Transverse colon (tissue), 4 donors: ENCODE measurements around the gene PML. TPM values are rescaled to one million over a fixed set of nuclear protein-coding genes. Genes with fewer than 3 reads are reported as not detected.
"Not testable (repeated sequence)": the region's sequence is repeated elsewhere in the genome, so short reads cannot be mapped to it uniquely, and the experiment has no call there.

Source experiments
- DNase-seq: peaks from one replicate; pipeline ENCODE4 v3.0.0-alpha.2; 2019
- H3K27ac ChIP-seq, 4 donors: fragments of 200-600 bp; sonication (generic); 2 replicates each; pipeline ENCODE4 v1.5.1; 2016 to 2018; ENCODE audit warnings: inconsistent platforms in 4 of 4
- H3K27me3 ChIP-seq: fragments of 200-600 bp; sonication (generic); 2 replicates; pipeline ENCODE4 v1.5.1; 2017; ENCODE audit warnings: inconsistent platforms
- H3K36me3 ChIP-seq, 4 donors: fragments of 200-600 bp; sonication (generic); 2 replicates each; pipeline ENCODE4 v1.5.1; 2017 to 2019; ENCODE audit warnings: inconsistent platforms in 4 of 4
- H3K4me1 ChIP-seq, 4 donors: fragments of 200-600 bp; sonication (generic); 2 replicates each; pipeline ENCODE4 v1.5.1; 2017 to 2020; ENCODE audit warnings: inconsistent platforms in 4 of 4
- H3K4me3 ChIP-seq, 4 donors: fragments of 200-600 bp; sonication (generic); 1 replicate in 1 of 4; 2 replicates in 3 of 4; pipeline versions ENCODE4 v1.5.1 to v1.6.1; 2017 to 2019; ENCODE audit warnings: inconsistent platforms in 4 of 4
- H3K9me3 ChIP-seq, 2 donors: fragments of 200-600 bp; sonication (generic); 2 replicates each; pipeline ENCODE4 v1.5.1; 2017 to 2019; ENCODE audit warnings: inconsistent platforms in 2 of 2
- WGBS, 2 donors: methylation state at CpG; one replicate each; pipeline ENCODE4 v1.1.5; 2018; ENCODE audit warnings: low coverage in 1 of 2; 5-methylcytosine and 5-hydroxymethylcytosine counted together
- in situ Hi-C, 4 donors: fragments of 200-750 bp; cut with MboI; loops; one replicate each; pipeline versions ENCODE4 v1.15.0 to v1.15.1; 2017; ENCODE audit warnings: low sequenced_read_pairs in 3 of 4, low pct_ligation_motif_present in 1 of 4, low pct_unique_long_range_greater_than_20kb in 1 of 4
- intact Hi-C: fragments of 100-400 bp; cut with DNase I; formaldehyde crosslinking; loops from one replicate; pipeline ENCODE4 v1.15.1; 2023; ENCODE audit warnings: low total_unique reads
- small RNA-seq, 4 donors: library from RNA; depleted of rRNA; stranded (forward); fragments of <200 nt; gene quantifications; one replicate each; pipeline ENCODE3, GENCODE V24; 2016
- total RNA-seq, 4 donors: library from RNA; depleted of rRNA; stranded (reverse); fragments of >200 nt; gene quantifications; one replicate each; pipeline ENCODE4 v1.1.0, GENCODE V29; 2016

The PML gene
- total RNA-seq, 4 donors from 2014 or later: 35.1 to 128 (median 70.0) TPM

DNA sequence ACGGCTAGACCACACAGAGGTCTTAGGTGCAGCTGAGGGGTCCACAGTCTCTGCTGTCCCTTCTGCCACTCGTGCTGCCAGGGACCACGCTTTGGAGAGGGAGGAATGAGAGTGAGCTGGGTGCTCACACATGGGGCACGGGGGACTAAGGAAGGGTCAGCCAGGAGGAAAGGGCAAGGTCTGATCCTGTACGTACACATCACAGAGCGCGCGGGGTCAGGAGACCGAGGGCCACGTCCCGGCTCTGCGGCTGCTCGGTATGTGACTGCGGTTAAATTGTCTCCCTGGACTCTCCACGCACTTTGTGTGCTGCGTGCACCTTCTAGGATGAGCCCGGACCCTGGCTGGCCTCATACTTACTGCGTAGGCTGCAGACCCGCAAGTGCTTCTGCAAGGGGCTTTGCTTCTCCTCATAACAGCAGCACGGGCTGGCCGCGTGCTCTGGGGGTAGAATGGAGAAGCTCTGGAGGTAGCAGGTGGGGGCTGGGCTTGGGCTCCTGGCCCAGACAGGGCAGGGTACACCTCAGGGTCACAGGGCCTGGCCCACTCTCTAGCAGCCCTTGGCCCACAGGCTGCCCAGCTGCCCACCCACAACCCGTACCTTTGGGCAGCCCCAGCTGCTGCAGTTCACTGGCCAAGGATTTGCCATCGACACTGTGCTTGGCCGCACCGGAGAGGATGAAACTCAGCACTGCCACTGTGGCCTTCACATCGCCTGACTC lies 102.4 kb downstream of the PML start:
- in situ Hi-C loops, DNase-seq, H3K27me3 ChIP-seq, intact Hi-C loops, H3K36me3 ChIP-seq, H3K4me1 ChIP-seq, H3K27ac ChIP-seq, H3K4me3 ChIP-seq, H3K9me3 ChIP-seq: not testable (repeated sequence)
- WGBS, 2 donors: no CpG with 5 or more reads among the region's 27 CpGs

Small RNA genes lying within 50 kb of the gene (small RNA-seq; reads per million reads assigned to genes)
- gene RN7SL429P: 0 reads per million in 4 donors

Other genes with a start within 250 kb of the PML start
- 1 to 10 TPM; 1.5 to 4.5 (median 2.3) TPM for gene INSYN1, start 241.4 kb upstream of the PML start, total RNA-seq
- gene TBC1D21, start 121.2 kb upstream of the PML start, total RNA-seq: not detected
- gene LOXL1, start 68.3 kb upstream of the PML start, total RNA-seq: 1 to 10 TPM in 3 of 4 donors, not detected in 1; 1.8 to 6.8 (median 1.9) TPM
- 10 to 100 TPM in 1 of 4 donors, 1 to 10 TPM in 2, under 1 TPM in 1; 0.75 to 14.6 (median 4.5) TPM for gene STOML1, start 2.4 kb upstream of the PML start, total RNA-seq
- gene GOLGA6A, start 87.8 kb downstream of the PML start, total RNA-seq: not detected
- gene ISLR2, start 135.9 kb downstream of the PML start, total RNA-seq: 10 to 100 TPM in 1 of 4 donors, 1 to 10 TPM in 1, under 1 TPM in 2; 0.41 to 27.3 (median 1.4) TPM
- 100 to 1,000 TPM in 1 of 4 donors, 10 to 100 TPM in 3; 18.8 to 191 (median 25.5) TPM for gene ISLR, start 179.0 kb downstream of the PML start, total RNA-seq
- gene STRA6, start 208.1 kb downstream of the PML start, total RNA-seq: not detected
- under 1 TPM in 1 of 4 donors, not detected in 3; 0.16 TPM for gene CCDC33, start 241.6 kb downstream of the PML start, total RNA-seq